ENCODE measurements around the gene QRSL1.

DNA sequence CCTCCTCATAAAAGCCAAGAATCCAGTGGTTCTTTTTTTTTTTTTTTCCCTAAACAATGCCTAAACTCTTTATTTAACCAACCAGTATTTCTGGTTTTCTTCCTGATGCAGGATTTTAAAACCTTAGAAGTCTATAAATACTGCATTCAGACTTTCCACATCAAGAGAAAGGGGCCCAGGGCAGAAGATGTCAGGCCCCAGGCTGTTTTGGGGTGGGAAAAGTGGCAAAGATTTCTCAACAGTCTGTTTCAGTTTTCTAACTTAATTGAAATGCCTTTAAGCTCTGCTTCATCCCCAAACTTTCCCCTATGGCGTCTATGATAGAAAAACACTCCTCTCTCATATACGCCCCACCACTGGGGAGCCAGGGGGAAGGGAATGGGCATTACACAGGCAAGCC, 33.1 kb downstream of the QRSL1 start:
- TF ChIP-seq, protein P1, sequence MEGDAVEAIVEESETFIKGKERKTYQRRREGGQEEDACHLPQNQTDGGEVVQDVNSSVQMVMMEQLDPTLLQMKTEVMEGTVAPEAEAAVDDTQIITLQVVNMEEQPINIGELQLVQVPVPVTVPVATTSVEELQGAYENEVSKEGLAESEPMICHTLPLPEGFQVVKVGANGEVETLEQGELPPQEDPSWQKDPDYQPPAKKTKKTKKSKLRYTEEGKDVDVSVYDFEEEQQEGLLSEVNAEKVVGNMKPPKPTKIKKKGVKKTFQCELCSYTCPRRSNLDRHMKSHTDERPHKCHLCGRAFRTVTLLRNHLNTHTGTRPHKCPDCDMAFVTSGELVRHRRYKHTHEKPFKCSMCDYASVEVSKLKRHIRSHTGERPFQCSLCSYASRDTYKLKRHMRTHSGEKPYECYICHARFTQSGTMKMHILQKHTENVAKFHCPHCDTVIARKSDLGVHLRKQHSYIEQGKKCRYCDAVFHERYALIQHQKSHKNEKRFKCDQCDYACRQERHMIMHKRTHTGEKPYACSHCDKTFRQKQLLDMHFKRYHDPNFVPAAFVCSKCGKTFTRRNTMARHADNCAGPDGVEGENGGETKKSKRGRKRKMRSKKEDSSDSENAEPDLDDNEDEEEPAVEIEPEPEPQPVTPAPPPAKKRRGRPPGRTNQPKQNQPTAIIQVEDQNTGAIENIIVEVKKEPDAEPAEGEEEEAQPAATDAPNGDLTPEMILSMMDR (IDR thresholded peaks at IDR 0.05) = no peak
- no peak for TF ChIP-seq POLR2A (IDR thresholded peaks at IDR 0.05)
- TF ChIP-seq POLR2AphosphoS5 (IDR thresholded peaks at IDR 0.05) = no peak
- no peak for TF ChIP-seq EP300 (IDR thresholded peaks at IDR 0.05; ENCODE audit: low read depth)
